ENCODE data around the gene MAP4K5. TPM values are rescaled to one million over a fixed set of nuclear protein-coding genes. Genes with fewer than 3 reads are reported as not detected.

The MAP4K5 gene
- total RNA-seq, 2 experiments from 2014 or later, result 26.2 to 28.1 TPM

DNA sequence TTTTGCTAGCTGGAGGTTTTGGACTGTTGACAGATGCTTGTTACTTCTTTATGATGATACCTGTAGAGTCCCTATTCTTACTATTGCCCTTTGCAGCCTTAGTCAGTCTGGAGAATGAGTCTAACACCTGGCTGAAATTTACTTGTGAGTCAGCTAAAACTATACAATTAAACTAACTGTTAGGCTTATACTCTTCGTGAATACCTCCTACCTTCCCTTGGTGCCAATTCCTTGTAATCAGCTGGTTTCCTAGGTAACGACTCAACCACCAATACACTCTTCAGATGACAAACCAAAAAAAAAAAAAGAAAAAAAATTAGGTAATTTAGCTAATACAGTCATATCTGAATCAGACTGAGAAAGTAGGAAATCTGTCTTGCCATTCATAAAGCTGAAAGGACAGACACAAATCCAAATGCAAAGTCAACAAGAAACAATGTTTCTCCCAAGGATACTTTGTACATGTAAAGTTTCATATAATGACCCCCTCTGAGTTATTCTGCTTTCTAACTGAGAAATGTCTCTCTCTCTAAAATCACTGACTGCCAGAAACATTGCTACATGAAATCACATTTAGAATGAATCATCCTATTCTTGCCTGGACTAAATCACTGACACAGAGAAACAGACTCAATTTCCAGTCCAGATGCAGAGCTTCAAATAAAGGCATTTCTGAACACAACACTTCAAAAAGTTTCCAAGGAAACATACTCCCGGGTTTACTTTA lies 79.2 kb downstream of the MAP4K5 start:
- no peaks in the 10 kb centered on the region for H3K9me3 Mint-ChIP-seq
- H3K36me3 Mint-ChIP-seq (ENCODE audit: low read depth), result peaks cover 40% of the 10 kb centered on the region
- CTCF ChIA-PET, result interaction anchor here (0.8 kb wide), 1 partner anchor 133 kb away, joined by 3 read pairs; no protein-coding TSS in a partner anchor
- DNase-seq (no peak), ATAC-seq (peak; percentile 39)
- POLR2A ChIA-PET, result no interaction called here
- peaks cover 5% of the 10 kb centered on the region for H3K4me1 Mint-ChIP-seq (ENCODE audit: low read depth)
- H3K27ac Mint-ChIP-seq, result no peak overlapping the region
- no peak for TF ChIP-seq CTCF (IDR thresholded peaks at IDR 0.05)
- intact Hi-C loops (cut with micrococcal nuclease), result no loop called here
- no peaks in the 10 kb centered on the region for H3K27me3 Mint-ChIP-seq
- no peak overlapping the region for H3K4me3 Mint-ChIP-seq

DNA sequence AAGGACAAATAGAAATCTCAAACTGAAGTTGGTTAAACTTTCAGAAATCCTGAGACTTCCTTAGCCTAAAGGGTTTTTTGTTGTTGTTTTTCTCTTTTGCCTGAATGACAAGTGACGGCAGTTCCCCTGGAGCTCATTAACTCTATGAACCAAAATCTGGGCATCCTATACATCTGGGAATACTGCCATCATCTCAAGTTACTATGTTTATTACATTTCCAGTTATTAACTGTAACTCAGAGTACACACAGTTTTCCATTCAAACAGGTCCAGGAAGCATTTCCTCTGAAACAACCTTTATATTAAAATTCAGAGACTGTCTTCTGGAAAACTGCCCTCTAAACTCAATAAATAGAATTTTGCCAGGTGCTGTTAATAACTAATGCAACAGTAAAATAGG lies 80.1 kb downstream of the MAP4K5 start:
- Mint-ChIP-seq H3K4me3 (no peak overlapping the region), H3K36me3 (ENCODE audit: low read depth) (peaks cover 43% of the 10 kb centered on the region), H3K27ac (no peak overlapping the region), H3K27me3 (no peaks in the 10 kb centered on the region), H3K4me1 (ENCODE audit: low read depth) (peaks cover 5% of the 10 kb centered on the region), H3K9me3 (no peaks in the 10 kb centered on the region)
- intact Hi-C loops (cut with micrococcal nuclease), result no loop called here
- POLR2A ChIA-PET, result no interaction called here
- no peak for DNase-seq
- CTCF ChIA-PET, result no interaction called here
- ATAC-seq, result no peak
- TF ChIP-seq CTCF (IDR thresholded peaks at IDR 0.05), result no peak

DNA sequence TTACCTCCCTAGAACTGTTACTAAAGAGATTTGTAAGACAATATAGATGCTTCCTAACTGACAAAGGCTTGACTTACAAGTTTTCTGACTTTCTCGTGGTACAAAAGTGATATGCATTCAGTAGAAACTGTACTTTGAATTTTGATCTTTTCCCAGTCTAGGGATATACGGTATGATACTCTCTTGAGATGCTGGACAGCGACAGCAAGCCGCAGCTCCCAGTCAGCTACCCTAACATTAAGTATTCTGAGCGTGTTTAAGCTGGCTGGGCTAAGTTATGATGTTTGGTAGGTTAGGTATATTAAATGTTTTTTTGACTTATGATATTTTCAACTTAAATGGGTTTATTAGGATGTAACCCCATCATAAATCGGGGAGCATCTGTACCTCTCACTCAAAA lies 80.5 kb downstream of the MAP4K5 start:
- no peak for TF ChIP-seq CTCF (IDR thresholded peaks at IDR 0.05)
- Mint-ChIP-seq H3K4me1 (ENCODE audit: low read depth) (peaks cover 5% of the 10 kb centered on the region), H3K27ac (no peak overlapping the region), H3K36me3 (ENCODE audit: low read depth) (peaks cover 43% of the 10 kb centered on the region), H3K9me3 (no peaks in the 10 kb centered on the region), H3K4me3 (no peak overlapping the region), H3K27me3 (no peaks in the 10 kb centered on the region)
- intact Hi-C loops (cut with micrococcal nuclease), result no loop called here
- ATAC-seq (no peak), DNase-seq (no peak)
- POLR2A ChIA-PET, result no interaction called here
- CTCF ChIA-PET, result interaction anchor here (1.9 kb wide), 1 partner anchor 80 kb away, joined by 4 read pairs; the partner anchor contains the start of gene MAP4K5

DNA sequence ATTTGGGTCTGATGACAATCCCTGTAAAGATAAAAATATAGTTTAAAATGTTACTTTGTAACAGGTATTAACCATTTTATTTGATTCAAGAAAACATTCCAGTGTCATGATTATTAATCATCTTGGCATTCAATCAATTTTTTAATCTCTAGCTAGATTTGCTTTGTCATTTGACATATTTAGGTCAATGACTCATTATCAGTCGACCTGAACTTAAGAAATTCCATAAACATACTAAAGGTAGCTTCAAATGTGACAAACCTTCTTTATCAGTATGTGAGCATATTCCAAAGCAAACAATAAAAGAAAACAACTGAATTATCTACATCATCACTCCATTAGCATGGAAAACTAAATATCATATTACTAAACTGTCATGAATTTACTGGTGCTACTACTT lies 84.9 kb downstream of the MAP4K5 start:
- CTCF ChIA-PET, result interaction anchor here (0.8 to 1.2 kb wide), 3 partner anchors 9 to 105 kb away, joined by 3 read pairs; no protein-coding TSS in a partner anchor
- intact Hi-C loops (cut with micrococcal nuclease), result no loop called here
- no peaks in the 10 kb centered on the region for H3K4me1 Mint-ChIP-seq (ENCODE audit: low read depth)
- no peak overlapping the region for H3K27ac Mint-ChIP-seq
- H3K27me3 Mint-ChIP-seq, result no peaks in the 10 kb centered on the region
- no peak for TF ChIP-seq CTCF (IDR thresholded peaks at IDR 0.05)
- no peak for ATAC-seq
- peaks cover 32% of the 10 kb centered on the region for H3K36me3 Mint-ChIP-seq (ENCODE audit: low read depth)
- POLR2A ChIA-PET, result no interaction called here
- no peak for DNase-seq
- no peaks in the 10 kb centered on the region for H3K9me3 Mint-ChIP-seq
- H3K4me3 Mint-ChIP-seq, result no peak overlapping the region

- CTCF ChIA-PET, result no interaction called here
- Mint-ChIP-seq H3K36me3 (ENCODE audit: low read depth) (peaks cover 28% of the 10 kb centered on the region), H3K9me3 (no peaks in the 10 kb centered on the region), H3K4me1 (ENCODE audit: low read depth) (no peaks in the 10 kb centered on the region), H3K27ac (no peak overlapping the region), H3K27me3 (no peaks in the 10 kb centered on the region), H3K4me3 (no peak overlapping the region)
- DNase-seq (no peak), ATAC-seq (no peak)
- POLR2A ChIA-PET, result interaction anchor here (0.5 kb wide), 1 partner anchor 225 kb away, joined by 3 read pairs; no protein-coding TSS in a partner anchor
- no peak for TF ChIP-seq CTCF (IDR thresholded peaks at IDR 0.05)
- intact Hi-C loops (cut with micrococcal nuclease), result no loop called here
Measured at GRCh38 chr14:50434528-50434927, 97.8 kb downstream of the MAP4K5 start.
